ENCODE measurements around the gene LCN12.
A peak's percentile ranks its signal among the peaks of the same experiment; 100 is the strongest.

Gene LCN12

DNA sequence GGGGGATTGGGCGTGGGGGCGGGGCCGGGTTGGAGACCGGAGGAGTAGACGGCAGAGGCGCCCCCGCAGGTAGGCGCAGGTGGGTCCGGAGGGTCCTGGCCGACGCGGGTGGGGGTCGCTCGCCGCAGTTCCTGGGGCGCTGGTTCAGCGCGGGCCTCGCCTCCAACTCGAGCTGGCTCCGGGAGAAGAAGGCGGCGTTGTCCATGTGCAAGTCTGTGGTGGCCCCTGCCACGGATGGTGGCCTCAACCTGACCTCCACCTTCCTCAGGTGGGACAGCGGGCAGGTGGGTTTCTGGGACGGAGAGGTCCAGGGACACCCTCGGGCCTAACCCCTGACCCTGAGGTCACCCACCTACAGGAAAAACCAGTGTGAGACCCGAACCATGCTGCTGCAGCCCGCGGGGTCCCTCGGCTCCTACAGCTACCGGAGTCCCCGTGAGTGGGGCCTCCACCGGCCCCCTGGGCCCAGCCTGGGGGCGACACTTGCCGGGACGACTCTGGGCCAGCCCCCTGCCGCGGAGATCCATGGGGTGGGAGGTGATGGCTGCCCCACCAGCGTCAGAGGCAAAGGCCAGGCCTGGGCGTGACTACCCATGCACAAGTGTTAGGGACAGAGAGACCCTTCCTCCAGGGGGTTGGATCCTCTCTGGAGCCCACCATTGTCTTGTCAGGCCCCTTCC, 26.9 kb downstream of the LCN12 start:
- TF ChIP-seq, protein P1, sequence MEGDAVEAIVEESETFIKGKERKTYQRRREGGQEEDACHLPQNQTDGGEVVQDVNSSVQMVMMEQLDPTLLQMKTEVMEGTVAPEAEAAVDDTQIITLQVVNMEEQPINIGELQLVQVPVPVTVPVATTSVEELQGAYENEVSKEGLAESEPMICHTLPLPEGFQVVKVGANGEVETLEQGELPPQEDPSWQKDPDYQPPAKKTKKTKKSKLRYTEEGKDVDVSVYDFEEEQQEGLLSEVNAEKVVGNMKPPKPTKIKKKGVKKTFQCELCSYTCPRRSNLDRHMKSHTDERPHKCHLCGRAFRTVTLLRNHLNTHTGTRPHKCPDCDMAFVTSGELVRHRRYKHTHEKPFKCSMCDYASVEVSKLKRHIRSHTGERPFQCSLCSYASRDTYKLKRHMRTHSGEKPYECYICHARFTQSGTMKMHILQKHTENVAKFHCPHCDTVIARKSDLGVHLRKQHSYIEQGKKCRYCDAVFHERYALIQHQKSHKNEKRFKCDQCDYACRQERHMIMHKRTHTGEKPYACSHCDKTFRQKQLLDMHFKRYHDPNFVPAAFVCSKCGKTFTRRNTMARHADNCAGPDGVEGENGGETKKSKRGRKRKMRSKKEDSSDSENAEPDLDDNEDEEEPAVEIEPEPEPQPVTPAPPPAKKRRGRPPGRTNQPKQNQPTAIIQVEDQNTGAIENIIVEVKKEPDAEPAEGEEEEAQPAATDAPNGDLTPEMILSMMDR (IDR thresholded peaks at IDR 0.05; ENCODE audit: low read depth, low read length): no peak
- no peak overlapping the region for H3K4me3 ChIP-seq (replicated peaks in 1 of 2; ENCODE audit: low read depth in 2 of 2, low read length in 2 of 2)
- no peak for DNase-seq (ENCODE audit: low read depth in 2 of 2)

DNA sequence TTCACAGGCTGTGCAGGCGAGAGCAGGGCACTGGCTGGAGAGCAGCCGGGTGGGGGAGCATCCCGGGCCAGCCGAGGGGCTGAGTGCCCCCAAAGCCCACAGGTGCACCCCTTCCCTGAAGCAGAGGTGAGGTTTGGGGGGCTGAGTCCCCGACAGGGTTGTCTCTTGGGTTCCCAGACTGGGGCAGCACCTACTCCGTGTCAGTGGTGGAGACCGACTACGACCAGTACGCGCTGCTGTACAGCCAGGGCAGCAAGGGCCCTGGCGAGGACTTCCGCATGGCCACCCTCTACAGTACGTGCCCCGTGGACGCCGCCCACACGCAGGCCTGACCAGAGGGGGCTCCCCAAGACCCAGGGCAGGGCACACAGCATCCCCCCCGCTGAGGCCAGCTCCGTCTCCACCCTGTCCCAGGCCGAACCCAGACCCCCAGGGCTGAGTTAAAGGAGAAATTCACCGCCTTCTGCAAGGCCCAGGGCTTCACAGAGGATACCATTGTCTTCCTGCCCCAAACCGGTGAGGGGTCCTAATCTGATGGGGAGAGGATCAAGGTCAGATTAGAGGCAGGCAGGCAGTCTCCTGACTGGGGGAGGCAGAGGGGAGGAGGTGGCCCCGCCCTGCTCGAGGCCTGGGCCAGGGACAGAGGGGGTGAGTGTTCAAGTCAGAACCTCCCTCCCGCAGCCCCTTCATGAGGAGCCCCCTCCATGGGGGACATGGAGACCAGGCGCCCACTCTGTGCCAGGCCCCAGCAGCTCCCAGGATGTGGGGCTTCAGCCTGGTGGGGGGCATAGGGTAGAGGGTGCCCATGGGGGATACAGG, 27.9 kb downstream of the LCN12 start:
- TF ChIP-seq, protein P1 (IDR thresholded peaks at IDR 0.05; ENCODE audit: low read depth, low read length): no peak
- DNase-seq (ENCODE audit: low read depth in 2 of 2): no peak

DNA sequence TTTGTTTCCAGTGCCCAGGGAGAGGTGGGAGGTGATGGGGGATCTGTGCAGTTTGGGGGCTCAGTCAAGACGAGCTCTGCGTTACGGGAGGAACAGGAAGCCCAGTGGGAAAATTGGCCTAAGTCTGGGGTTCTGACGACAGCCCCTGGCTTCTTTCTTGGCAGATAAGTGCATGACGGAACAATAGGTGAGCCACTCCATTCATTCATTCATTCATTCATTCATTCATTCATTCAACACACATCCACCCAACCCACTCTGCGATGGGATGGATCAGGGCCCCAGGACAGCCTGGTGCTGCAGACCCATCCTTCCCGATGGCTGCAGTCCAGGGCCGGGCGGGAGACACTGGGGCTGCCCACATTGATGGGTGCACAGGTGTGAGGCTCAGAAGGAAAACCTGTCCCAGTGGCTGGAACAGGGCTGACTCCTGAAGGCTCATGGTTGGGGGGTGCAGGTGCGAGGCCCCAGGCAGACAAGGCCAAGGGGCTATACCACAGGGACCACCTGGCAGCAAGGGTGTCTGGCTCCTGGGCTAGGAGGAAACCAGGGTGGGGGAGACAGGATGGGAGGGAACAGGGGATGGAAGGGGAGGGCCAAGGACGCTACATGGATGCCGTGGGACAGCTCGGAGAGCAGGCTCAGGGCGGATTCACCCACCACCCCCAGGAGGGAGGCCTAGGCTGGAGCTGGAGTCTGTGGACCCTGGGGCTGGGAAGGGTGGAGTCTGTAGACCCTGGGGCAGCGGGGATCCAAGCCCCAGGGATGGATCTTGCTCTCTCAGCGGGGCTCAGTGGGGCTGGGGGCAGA, 28.8 kb downstream of the LCN12 start:
- DNase-seq (ENCODE audit: low read depth in 2 of 2): no peak
- TF ChIP-seq, protein P1 (IDR thresholded peaks at IDR 0.05; ENCODE audit: low read depth, low read length): no peak
- no peak overlapping the region for H3K4me3 ChIP-seq (replicated peaks in 1 of 2; ENCODE audit: low read depth in 2 of 2, low read length in 2 of 2)

More for the DNA sequence above, 27.9 kb downstream of the LCN12 start:
- H3K4me3 ChIP-seq (replicated peaks in 1 of 2; ENCODE audit: low read depth in 2 of 2, low read length in 2 of 2): no peak overlapping the region

DNA sequence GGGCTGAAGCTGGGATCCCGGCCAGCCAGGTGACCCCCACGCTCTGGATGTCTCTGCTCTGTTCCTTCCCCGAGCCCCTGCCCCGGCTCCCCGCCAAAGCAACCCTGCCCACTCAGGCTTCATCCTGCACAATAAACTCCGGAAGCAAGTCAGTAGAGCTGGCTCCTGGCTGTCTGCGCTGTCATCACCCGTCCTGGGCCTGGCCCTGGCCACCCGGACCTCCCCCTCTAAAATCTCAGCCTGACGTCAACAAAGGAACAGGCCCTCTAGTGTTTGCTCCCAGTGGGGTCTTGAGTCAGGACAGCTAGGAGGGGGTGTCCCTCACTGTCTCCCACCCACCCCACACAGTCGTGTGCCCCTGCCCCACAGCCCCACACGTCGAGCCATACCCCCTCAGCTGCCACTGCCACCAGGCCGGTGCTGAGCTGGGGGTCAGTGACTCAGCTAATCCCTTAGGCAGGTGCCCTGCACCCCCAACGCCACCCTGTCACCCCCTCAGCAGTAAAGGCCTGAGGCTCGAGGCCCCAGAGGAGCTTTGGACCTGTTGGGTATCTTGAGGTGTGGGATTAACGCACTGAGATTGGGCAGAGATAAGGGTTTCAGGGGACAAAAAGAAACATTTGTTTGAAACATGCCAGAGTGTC, 29.6 kb downstream of the LCN12 start:
- H3K4me3 ChIP-seq (replicated peaks in 1 of 2; ENCODE audit: low read depth in 2 of 2, low read length in 2 of 2): no peak overlapping the region
- TF ChIP-seq, protein P1 (IDR thresholded peaks at IDR 0.05; ENCODE audit: low read depth, low read length): no peak
- DNase-seq (ENCODE audit: low read depth in 2 of 2): peak in 1 of 2 donors; percentile 13

DNA sequence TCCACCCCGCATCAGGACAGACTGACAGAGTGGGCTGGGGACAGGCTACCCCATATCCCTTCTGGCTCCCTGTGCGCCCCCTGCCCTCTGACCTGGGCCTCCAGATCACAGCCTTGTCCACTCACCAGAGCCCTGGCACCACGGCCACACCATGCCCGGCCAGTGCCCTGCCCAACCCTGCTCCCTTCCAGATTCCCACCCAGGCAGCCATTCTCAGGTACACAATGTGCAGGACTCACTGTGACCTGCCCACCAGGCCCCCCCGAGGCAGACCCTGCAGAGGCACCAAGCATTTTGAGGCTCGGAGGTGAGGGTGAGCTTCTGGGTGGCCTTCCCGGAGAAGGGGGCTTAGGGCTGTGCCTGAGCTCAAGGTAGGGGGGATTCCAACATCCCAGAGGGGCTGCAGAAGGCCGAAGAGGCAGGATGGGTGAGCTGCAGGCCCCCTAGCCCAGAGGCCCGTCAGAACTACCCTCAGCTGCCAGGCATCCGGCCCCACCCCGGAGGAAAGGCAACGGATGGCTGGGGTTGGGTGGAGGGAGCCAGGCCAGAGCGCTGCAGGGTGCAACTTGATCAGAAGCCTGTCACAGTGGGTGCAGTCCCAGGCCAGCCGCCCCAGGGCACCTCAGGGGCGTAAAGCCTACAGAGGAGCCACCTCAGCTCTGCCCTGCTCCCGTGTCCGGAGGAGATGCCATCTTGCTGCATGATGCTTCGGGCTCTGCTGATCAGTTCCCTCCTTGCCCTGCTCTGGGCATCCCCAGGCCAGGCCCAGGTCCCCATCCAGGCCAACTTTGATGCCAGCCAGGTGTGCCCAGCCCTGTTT, 30.4 kb downstream of the LCN12 start, which contains the start of gene LCNL1:
Gene LCNL1 (plus strand): TSS at position 762 of the 820 bp plus-strand sequence. CDS start 594 bp downstream, outside the sequence.
- no peak within 1 kb of the TSS for H3K4me3 ChIP-seq (replicated peaks in 1 of 2; ENCODE audit: low read depth in 2 of 2, low read length in 2 of 2)
- no peak for DNase-seq (ENCODE audit: low read depth in 2 of 2)
- TF ChIP-seq, protein P1 (IDR thresholded peaks at IDR 0.05; ENCODE audit: low read depth, low read length): no peak
